NCI-H2029 (cell line): ENCODE results near the gene TMTC1.
A peak's percentile ranks its signal among the peaks of the same experiment; 100 is the strongest.

Experiments used
- DNase-seq: peaks from one replicate; lab custom pipeline; 2025; lab: John Stamatoyannopoulos, UW

TMTC1 gene

DNA sequence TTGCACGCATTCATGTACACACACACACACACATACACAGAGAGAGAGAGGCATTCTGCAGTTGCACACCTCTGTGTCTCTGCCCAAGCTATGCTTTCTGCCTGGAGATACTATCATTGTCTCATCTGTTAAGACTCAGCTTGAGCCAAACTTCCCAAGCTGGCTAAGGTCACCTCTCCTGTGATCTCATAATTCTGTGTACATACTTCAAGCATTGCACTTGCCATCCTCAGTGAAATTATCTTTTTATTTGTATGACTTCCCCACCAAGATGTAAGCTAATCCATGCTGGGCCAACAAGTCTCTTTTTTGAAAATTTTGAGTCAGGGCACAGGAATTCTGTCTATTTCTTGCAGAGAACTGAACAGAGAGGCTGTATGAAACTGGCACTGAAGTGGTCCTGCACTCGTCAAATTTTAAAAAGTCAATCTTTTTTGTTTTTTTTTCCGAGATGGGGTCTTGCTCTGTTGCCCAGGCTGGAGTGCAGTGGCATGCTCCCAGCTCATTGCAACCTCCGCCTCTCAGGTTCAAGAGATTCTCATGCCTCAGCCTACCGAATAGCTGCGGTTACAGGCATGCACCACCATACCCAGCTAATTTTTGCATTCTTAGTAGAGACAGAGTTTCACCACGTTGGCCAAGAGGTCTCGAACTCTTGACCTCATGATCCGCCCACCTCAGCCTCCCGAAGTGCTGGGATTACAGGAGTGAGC lies 44.3 kb downstream of the TMTC1 start:
- no peak for DNase-seq

DNA sequence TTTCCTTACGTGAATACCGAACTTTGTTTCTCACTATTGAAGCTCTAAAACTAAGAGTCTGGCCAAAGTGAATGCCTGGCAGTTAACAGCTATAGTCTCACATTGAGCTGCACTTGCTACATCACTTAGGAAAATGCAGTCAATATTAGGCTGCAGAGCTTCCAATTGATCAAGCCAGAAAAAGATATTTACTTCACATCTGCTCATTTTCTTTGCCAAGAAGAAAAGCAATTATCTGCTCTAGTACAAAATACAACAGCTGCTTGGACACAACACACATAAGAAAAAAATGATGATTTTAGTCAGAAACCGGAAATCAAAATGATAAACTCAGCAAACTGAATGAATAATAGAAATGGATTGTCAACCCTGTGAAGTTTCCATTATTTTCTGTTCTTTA lies 45.4 kb downstream of the TMTC1 start:
- no peak for DNase-seq

DNA sequence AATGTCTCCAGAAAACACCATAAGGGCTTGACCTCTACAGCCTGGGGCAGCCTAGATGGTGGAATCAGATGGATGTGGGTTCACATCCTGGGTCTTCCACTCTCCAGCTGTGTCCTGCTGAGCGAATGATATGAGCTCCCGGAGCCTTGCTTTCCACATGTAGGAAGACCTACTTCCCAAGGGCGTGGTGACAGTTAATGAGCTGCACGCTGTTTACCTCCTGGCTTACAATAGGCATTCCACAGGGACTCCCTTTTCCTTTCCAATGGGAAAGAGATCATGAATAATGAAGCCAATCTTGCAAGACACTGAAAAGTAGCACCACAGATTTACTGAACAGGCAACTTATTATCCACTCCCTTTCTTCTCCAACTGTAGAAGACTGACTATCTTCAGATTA lies 46.1 kb downstream of the TMTC1 start:
- no peak for DNase-seq

DNA sequence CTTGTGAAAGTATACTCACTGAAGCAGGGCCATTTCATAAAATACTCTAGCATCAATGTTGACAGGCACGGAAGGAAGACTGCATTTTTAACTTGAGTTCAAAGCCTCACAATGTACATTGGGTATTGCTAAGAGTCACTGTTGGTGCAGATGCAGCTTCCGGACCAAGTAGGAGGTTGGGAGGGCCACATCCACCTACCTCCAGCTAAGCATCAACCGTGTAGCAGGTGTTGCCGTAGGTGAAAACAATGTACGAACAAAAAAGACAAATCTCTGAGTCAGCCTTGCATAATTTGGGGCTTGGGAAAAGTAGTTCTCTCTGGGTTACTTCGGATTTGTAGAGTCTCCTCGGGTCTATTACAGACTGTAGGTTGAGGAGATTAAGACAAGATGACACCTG lies 48.1 kb downstream of the TMTC1 start:
- DNase-seq, result no peak

DNA sequence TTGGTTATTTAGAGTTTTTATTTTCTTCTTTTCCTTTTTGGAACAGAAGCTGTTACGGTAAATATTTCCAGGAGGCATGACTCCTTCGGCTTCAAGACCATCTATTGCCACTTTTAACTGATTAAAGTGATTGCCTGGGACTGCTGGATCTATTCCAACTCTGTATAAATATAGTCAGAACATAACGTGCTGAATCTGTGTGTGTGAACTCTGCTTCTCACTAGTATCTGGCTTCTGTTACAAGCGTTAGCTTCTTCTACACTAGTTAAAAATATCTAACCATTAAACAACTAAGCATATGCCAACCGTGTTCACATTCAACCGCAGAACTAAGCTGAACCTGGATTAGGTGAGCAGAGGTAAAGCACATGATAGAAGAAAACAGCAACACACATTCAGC lies 49.0 kb downstream of the TMTC1 start:
- DNase-seq, result no peak

DNA sequence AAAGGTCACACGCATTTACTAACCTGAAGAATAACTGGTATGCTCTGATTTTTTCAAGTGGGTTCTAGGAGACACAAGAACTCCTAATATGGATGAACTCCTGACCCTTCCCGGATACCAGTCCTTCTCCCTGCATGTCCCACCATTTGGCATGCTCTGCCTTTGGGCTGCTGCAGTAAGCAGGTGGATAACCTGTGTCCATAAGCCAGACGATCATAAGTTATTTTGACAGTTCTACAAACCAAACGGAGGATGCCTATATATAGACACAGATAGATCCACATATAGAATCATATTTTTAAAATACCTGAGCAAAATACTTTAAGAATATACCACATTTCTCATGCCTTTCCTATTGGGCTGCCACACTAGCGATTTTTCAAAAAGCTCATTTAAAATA lies 49.4 kb downstream of the TMTC1 start:
- no peak for DNase-seq

DNA sequence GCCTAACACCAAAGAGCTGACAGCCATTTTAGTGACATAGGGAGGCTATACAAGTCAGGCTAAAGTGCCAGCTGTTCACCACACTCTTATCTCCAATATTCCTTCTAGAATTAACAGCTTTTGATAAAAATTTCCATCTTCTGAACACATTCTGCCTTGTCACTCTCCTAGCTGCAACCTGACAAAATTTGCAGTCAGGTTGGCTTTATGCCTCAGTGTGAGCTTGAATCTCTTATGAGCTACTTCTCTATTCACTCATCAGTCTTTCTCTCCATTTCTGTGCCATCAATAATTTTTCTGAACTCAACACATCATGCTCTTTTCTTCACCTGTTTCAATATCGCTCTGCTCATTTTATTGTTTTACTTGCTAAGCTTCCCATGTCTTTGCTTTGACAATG lies 50.2 kb downstream of the TMTC1 start:
- no peak for DNase-seq

DNA sequence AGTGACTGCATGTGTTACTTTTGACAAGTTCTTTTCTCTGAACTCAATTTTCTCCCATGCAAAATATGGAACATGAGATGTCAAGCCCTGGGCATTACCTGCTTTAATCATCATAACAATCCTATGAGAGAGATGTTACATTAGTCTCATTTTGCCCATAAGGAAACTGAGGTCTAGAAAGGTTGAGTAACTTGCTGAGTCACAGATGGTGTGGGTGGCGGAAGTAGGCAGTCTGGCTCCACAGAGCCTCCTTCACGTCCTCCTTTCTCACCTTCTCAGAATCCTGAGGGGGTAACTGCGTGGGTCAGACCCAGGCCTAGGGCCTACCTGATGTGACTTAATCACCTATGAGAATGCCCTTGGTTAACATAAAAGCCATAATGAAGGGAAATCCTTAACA lies 50.7 kb downstream of the TMTC1 start:
- no peak for DNase-seq

DNA sequence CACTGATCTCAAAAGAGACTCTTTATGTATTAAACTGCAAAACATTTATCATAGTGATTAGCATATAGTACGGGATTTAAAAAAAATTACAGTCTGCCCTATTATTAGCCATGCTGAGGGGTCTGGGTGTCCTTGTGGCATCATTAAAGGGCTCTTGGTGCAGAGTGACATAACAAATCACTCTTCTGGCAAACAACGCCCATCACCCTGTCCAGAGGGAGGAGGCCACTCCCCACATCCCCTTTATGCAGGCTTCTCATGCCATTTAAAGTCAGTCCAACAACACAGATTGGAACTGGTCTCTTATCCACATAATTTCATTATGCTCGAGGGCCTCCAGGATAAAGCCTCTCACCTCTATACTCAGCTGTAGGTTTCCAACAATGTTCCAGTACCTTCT lies 51.1 kb downstream of the TMTC1 start:
- DNase-seq, result no peak

DNA sequence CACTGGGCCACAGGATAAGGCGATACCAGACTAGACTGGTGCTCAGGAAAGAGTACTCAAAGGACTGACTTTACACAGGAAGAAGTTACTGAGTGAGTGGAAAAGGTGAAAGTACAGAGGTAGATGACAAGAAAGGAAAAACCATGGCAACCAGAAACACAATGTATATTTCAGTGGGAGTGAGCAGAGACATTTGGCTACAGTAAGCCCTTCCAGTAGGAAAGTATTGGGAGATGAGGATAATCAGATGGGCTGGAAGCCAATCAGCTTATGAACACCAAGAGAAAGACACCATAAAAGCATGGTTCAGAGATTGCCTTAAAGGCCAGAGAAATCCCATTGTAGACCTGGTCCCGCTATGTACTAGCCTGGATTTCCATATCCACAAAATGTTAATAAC lies 51.6 kb downstream of the TMTC1 start:
- no peak for DNase-seq

DNA sequence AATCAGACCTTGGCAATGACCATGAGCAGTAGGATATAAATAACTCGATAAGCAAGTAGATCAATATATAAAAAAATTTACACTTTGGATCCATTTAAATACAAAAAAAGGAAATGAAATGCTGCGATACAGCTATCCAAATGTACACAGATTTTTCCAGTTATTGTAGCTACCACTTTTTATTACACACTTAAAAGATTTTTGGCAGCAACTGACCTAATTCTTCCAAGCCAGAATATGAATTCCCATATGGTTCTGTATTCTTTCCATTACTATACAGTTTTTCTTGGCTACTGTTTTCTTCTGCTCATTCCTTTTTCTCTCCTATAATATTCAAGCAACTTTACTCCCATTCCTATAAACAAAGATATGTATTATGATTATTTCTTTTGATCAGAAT lies 52.2 kb downstream of the TMTC1 start:
- no peak for DNase-seq

DNA sequence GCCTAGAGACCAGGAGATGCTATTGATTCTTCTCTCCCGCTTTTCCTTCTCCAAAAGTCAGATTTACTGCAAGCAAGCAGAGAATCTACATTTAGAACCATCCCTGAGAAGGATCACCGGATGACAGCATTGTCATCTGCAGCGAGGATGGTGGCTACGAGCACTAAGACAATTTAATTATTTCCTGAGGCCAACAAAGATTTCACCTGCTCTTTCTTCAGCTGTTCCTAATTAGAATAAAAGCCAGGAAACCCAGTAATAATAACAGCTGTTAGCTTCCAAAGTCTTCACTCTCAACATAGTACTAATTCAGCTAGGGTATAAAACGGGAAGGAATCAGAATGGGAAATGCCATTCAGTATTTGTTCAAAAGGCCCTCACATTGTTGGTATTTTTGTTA lies 53.3 kb downstream of the TMTC1 start:
- DNase-seq, result no peak

DNA sequence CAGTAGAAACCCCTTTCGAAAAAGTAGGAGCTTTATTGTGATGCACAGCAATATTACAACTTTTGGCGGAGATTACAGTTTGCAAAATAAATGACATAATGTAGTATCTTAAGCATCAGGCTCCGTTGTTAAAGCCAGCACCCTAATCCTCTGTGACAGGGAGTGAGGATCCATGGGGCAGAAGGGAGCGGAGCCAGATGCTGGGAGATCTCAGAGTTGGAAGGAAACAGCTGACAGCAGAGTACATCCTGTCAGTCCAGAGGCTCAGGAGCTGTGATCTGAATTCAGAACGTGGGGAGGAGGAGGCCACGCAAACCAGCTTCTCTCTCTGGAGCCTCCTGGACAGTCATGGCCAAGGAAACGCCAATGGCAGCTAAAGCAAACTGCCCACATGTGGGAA lies 55.7 kb downstream of the TMTC1 start:
- no peak for DNase-seq

DNA sequence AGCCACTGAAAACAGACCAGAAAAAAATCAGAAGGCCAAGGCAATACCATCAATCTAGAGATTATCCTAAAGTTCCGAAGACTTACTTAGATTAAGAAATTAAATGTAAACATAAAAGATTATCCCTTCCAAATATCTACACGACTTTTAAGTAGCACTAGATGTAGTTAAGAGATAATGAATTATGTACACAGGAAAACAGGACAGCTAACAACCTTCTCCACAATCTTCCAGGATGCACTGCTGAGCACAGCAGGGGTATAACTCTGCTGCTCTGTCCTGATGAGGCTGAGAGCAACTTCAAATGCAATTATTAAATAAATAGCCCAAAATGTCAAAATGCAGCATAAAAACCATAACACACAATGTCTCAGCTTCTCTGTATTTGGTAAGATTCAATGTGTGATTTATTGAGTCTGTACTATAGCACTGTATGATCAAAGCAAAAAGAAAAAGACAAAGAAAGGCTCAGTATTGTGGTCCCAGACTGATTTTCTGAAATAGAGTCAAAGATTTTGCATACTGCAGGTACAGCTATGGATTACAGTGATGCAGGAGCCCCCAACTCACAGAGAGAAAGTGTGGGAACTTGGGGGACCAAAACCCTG lies 56.9 kb downstream of the TMTC1 start:
- no peak for DNase-seq

DNA sequence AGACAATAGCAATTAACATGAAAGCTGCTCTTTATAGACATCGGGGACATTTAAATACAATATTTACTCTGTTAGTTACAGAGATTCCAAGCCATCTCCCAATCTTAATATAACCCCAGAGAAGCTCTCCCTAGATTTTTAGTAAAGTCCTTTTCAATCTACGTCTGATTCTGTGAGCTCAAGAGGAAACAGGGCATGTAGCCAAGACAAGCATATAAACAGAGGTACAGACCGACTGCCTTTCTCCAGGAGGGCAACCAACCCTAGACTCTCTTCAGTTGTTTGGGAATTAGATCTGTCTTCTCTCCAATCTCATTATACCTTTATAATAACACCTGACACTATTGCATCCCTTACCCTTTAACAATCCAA lies 57.4 kb downstream of the TMTC1 start:
- peak; percentile 38 for DNase-seq

DNA sequence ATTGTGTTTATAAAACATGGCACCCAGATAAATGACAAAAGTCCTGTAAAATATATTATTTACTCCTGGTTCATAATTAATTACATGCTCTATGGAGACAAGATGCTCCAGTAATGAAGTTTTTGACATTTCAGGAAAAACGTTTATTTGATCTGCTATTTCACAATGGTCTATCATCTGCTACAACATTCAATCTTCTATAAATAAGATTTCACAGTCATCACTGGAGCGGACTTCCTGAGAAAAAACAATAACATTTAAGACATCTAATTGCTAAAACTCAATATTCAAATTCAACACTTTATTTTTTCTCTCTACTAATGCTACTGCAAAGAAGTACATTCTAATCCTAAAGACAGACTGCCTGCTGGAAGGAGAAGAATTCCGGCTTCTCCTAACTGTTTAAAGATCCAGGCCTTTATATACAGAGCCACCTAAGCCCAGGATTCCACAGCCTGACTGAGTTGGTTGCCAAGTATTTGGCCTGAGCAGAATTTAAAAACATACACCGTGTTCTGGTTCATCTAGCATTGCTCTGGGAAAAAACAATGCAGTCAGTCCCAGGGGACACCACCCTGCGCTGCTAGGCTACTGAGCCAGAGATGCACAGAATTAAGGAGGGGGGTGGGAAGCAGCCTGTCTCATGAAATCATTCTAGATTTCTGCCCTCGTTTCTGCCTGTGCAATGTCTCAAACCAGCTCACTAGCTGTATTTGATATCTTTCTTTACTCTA lies 58.0 kb downstream of the TMTC1 start:
- peak; percentile 22 for DNase-seq

DNA sequence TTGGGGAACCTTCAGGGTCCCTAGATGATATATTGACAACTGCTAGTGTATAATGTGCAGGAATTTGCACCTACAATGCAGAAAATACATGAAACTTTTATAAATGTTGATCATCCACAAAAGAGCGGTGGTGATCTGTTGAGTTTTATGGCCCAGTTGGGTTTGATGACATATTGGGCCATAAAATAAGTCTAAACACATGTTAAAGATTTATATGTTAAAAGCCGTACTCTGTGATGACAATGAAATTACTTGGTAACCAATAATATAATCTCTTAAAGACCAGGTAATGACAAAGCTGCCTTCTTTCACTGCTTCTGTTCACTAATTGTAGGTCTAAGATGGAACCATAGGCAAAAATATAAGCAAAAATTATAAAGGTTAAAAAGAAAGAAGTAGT lies 61.6 kb downstream of the TMTC1 start:
- no peak for DNase-seq

DNA sequence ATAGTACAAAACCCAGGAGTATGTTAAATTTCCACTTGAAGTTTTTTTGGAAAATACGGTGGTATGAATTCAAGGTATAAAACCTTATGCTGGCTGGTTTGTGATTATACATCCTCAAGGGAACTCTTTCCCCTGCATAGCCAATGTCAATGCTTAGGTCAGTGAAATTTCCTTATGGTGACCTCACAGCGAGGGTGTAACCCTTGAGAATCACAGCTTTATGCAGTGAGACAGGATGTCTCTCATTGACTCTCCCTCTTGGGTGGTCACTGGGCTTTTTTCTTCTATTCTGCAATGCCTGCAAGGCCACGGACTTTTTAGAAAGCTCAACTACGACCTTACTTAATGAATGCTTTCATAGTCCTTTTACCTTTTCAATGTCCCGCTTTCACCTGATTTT lies 64.4 kb downstream of the TMTC1 start:
- DNase-seq, result no peak

DNA sequence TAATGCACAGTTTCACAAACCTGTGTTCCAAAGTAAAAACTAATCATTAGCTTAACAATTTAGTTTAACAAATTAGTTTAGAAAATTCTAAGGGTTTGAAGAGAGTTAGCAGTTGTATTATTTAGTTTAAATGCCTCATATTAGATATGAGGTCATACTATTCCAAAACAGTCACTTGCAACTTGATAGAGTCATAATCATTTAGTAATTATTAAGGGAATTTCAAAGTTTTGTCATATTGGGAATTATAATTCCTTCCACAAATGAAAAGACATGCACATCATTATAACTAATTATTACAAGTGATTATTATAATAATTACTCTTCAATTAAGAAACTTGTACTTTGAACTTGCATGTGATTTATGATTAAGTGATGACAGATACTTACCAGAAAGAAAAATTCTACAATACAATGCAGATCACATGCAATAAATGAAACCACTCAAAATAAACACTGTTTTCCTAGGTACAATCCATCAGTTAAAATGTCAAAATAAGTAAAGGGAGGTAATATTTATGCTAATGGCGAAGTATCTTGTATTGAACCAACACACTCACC lies 66.1 kb downstream of the TMTC1 start:
- no peak for DNase-seq

DNA sequence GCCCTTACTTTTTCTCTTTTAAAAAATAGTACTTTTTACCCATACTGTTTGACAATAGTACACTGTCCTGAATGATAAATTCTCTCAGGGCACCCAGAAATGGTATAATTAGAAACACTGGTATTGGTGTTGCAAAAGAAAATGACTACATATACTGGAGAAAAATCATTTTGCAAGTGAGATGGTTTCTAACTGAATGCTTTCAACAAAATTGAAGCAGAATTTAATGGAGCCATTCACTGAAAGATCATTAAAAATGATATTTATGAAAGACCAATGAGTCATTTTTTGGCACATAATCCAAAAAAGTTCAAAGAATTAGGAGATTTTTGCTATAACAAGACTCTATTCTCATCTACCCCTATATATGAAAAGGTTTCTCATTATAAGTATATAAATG lies 68.8 kb downstream of the TMTC1 start:
- no peak for DNase-seq

DNA sequence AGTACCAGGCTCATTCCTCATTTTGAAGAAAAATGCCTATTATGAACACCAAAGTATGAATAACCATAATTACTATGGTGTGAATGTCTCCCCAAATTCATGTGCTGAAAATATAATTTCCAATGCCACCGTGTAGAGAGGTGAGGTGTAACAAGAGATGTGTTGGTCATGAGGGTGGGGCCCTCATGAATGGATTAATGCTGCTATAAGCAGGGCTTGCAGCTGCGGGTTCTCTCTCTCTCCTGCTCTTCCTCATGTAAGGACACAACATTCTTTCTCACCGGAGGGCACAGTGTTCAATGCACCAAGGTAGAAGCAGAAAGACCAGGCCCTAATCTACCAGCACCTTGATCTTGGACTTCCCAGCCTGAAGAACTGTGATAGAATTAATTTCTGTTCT lies 70.0 kb downstream of the TMTC1 start:
- DNase-seq, result no peak

DNA sequence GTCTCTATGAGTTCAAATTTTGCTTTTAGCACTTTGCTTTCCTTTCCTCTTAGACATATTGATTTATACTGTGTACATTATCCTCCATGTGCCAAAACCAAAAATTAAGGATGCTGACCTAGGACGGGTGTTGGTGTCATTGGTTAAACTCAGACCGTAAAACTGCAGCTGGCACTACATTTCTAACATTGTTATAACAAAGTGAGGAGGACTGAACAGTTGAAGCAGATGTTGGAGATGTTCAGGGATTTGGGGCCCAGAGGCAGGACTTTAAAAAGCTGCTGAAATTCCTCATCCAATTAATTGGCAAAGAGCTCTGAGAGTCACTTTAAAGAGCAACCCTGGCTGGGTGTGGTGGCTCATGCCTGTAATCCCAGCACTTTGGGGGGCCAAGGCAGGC lies 72.4 kb downstream of the TMTC1 start:
- no peak for DNase-seq

DNA sequence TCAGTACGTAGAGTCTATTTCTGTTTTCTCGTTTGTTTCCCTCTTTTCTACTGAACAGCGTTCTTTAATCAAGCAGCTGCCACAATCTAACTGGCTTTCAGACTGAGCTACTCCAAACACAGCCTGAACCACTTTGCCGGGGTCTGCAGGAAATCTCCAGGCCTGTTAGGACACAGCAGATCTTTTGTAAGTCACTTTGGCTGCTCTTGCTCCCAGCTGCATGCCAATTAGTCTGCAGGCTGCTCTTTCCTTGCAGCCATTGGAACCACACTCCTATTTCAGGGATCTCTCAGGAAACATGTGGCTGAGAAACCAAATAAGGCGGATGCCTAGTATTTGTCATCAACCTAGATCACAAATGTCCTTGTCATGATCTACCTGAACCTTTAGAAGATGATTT lies 73.6 kb downstream of the TMTC1 start:
- no peak for DNase-seq
